Stimulated activated CD8-positive, alpha-beta memory T cell treated with anti-CD3 and anti-CD28 coated beads, Interleukin-4, amount 100 ng/mL, for 48 hours (primary cell): ENCODE data around the gene HSD17B8.

Source experiments
- DNase-seq: peaks from one replicate; pipeline ENCODE4 v3.0.0-alpha.2; 2020

HSD17B8 gene

DNA sequence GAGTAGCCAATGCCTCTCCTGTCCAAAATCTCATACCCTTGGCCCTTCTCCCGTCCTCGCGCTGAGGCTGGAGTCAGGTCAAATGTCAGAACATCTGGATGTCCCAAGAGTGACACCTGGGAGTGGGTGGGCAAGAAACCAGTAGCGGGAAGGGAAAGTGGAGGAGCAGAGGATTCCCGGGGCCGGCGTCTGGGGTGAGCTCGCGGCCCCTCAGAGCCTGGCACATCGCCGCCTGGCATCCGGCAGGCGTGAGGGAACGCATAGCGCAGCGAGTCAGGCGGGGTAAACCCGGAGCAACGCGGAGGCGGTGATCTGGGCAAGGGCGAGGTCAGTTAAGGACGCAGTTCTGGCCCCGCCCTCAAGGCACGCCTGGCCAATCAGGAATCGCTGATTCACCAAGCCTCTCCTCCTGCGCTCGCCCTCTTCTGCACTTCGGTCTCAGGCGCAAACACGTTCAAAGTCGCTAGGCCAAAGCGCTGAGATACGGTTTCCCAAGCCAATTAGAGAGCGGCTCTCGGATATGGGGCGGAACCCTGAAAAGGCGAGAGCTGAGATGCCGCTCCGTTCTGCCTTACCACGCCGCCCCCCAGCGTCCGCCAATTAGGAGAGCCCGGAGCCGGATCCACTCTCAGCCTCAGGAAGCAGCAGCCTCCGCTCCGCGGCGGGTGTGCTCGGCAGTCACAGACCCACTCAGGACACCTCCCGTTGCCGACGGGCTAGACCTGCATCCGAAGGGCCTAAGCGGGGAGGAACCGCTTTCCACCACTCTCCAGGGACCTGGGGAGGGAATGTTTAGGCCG, 44.7 kb downstream of the HSD17B8 start:
- DNase-seq = peak; percentile 96

DNA sequence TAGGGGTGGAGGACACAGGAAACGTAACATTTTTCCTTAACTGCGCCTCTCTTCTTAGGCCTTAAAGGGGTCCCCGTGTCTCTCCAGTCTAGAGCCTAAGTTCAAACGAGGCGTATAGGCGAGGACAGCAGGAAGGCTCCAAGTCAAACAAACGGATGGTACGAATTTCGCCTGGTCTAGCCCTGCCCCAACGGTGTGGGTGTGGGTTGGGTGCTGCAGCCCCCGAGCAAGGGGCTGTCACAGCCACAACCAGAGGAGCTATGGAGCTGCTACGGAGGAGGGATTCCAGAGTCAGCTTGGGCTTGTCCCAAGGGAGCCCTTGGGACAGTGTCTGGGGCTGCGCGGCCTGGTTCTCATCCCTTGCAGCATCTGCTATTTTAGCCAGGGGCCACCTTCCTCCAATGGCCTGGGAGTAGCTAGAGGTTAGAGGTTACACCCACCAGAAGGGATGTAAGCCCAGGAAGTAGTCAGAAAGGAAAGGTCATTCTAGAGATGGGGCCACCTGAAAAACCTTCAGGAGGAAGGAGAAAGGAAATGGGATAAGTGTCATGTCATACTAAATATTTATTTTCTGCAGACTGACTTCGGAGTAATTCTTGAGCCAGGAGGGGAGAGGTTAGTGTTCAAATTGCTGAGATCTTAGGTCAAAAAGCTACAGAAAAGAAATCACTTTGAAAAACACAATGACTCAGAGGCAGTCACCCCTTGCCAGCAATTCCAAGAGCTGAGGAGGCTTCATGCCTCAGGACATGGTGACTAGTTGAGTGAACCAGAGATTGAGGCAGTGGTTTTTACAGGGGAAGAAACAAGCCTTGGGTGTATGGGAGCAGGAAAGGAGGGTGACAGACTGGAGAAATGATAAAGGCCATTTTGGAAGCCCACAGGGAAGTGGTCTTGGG, 45.5 kb downstream of the HSD17B8 start:
- peak; percentile 38 for DNase-seq

DNA sequence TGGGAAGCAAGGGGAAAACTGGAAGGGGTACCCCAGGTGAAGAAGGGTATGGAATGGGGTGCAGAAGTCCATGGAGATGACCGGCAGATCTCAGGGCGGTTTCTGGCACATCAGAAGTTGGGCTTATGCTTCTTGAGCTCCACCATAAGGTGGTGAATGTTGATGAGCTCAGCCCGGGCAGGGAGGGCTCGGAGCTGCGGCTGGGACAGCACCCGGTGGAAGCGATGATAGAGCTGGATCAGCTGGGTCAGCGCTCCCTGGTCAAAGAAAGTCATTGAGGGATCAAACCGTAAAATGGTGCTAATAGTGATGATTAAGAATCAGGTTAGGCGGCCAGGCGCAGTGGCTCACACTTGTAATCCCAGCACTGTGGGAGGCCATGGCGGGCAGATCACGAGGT, 46.3 kb downstream of the HSD17B8 start:
- no peak for DNase-seq

DNA sequence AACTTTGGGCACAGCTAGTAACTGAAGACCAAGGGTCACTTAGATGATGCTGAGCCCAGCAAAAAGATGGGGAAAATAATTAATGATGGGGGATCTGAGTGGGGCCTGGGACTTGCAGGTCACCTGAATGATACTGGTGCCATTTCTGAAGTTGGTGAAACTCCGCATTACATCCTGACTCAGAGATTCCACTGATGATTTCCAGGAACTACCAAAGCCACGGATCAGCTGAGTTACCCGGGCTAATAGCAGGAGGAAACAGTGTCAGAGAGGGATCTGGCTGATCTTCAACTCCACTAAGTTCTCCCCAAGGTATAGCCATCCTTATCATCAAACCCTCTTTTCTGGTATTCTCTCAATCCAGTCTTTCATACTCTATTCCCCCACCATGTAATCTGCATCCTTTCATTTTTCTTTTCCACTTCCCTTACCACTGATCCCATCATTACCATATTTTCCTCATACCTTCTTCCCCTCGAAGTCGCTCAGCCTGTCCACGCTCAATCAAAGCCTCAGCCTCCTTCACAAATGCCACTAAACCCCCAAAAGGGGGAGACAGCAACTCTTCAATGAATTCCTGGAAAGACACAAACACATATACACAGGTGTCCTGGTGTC, 47.0 kb downstream of the HSD17B8 start:
- peak; percentile 40 for DNase-seq

DNA sequence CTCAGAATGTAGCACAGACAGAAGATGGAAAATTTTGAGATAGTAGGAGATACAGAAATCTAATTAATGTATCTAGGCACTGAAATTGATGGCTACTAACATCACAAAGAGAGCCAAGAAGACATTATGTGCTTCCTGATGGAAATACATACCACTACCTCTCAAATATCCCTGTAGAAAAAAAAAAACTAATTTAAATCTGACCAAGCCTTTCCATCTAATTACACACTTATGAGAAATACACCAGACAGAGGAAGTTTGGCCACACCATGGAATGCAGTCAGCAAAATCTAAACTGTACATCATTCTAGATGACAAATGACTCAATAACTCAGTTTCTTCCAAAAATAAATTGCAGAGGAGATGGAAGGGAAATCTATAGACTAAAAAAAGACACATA, 48.3 kb downstream of the HSD17B8 start:
- DNase-seq = no peak

DNA sequence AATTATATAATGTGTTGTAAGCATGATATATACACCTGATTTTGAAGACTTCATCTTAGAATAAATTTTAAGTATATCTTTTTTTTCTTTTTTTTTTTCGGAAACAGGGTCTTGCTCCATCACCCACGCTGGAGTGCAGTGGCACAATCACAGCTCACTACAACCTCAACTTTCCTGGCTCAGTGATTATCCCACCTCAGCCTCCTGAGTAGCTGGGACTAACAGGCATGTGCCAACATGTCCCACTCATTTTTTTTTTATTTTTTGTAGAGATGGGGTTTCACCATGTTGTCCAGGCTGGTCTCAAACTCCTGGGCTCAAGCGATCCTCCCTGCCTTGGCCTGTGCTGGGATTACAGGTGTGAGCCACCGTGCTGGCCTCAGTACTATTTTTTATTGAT, 50.1 kb downstream of the HSD17B8 start:
- no peak for DNase-seq
